ENCODE results near the gene OR10H1.

DNA sequence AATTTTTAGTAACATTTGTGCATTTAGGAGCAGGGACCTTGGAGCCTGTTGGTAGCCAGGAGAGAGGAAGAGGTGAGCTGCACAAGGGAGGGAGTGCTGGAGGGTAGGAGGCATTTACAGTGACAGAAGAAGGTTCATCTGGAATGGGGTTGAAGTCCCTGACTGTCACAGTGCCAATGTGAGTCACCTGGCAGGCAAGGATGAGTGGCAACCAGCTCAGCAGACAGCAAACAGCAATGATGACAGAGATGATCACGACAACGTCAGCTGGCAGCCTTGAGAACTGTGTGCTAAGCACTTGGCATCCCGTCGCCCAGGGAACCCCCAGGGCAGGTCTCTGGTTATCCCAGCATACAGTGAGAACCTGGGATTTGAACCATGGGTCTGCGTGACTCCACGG, 25.4 kb downstream of the OR10H1 start:
- TF ChIP-seq, protein P1, sequence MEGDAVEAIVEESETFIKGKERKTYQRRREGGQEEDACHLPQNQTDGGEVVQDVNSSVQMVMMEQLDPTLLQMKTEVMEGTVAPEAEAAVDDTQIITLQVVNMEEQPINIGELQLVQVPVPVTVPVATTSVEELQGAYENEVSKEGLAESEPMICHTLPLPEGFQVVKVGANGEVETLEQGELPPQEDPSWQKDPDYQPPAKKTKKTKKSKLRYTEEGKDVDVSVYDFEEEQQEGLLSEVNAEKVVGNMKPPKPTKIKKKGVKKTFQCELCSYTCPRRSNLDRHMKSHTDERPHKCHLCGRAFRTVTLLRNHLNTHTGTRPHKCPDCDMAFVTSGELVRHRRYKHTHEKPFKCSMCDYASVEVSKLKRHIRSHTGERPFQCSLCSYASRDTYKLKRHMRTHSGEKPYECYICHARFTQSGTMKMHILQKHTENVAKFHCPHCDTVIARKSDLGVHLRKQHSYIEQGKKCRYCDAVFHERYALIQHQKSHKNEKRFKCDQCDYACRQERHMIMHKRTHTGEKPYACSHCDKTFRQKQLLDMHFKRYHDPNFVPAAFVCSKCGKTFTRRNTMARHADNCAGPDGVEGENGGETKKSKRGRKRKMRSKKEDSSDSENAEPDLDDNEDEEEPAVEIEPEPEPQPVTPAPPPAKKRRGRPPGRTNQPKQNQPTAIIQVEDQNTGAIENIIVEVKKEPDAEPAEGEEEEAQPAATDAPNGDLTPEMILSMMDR (IDR thresholded peaks at IDR 0.05; ENCODE audit: low read depth, low read length, missing input control): no peak
- TF ChIP-seq RAD21 (IDR thresholded peaks at IDR 0.05): no peak
- TF ChIP-seq EGR1 (IDR thresholded peaks at IDR 0.05; ENCODE audit: low read depth in 2 of 2): no peak
- TF ChIP-seq, protein P2, sequence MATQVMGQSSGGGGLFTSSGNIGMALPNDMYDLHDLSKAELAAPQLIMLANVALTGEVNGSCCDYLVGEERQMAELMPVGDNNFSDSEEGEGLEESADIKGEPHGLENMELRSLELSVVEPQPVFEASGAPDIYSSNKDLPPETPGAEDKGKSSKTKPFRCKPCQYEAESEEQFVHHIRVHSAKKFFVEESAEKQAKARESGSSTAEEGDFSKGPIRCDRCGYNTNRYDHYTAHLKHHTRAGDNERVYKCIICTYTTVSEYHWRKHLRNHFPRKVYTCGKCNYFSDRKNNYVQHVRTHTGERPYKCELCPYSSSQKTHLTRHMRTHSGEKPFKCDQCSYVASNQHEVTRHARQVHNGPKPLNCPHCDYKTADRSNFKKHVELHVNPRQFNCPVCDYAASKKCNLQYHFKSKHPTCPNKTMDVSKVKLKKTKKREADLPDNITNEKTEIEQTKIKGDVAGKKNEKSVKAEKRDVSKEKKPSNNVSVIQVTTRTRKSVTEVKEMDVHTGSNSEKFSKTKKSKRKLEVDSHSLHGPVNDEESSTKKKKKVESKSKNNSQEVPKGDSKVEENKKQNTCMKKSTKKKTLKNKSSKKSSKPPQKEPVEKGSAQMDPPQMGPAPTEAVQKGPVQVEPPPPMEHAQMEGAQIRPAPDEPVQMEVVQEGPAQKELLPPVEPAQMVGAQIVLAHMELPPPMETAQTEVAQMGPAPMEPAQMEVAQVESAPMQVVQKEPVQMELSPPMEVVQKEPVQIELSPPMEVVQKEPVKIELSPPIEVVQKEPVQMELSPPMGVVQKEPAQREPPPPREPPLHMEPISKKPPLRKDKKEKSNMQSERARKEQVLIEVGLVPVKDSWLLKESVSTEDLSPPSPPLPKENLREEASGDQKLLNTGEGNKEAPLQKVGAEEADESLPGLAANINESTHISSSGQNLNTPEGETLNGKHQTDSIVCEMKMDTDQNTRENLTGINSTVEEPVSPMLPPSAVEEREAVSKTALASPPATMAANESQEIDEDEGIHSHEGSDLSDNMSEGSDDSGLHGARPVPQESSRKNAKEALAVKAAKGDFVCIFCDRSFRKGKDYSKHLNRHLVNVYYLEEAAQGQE (IDR thresholded peaks at IDR 0.05): no peak
- TF ChIP-seq YY1 (IDR thresholded peaks at IDR 0.05): no peak
- no peak for TF ChIP-seq HNF4A (conservative IDR thresholded peaks at IDR 0.05)
- TF ChIP-seq, protein P3, sequence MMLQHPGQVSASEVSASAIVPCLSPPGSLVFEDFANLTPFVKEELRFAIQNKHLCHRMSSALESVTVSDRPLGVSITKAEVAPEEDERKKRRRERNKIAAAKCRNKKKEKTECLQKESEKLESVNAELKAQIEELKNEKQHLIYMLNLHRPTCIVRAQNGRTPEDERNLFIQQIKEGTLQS (IDR thresholded peaks at IDR 0.05): no peak
- no peak for TF ChIP-seq FOXA1 (IDR thresholded peaks at IDR 0.05)
- TF ChIP-seq, protein P4, sequence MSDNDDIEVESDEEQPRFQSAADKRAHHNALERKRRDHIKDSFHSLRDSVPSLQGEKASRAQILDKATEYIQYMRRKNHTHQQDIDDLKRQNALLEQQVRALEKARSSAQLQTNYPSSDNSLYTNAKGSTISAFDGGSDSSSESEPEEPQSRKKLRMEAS (IDR thresholded peaks at IDR 0.05): no peak
- TF ChIP-seq JUND (IDR thresholded peaks at IDR 0.05): no peak
- no peak for TF ChIP-seq SP1 (IDR thresholded peaks at IDR 0.05)
- no peak for TF ChIP-seq TAF1 (conservative IDR thresholded peaks at IDR 0.05)
- no peak for TF ChIP-seq GABPA (IDR thresholded peaks at IDR 0.05 in 1 of 2, conservative IDR thresholded peaks at IDR 0.05 in 1 of 2)
- TF ChIP-seq, protein P5, sequence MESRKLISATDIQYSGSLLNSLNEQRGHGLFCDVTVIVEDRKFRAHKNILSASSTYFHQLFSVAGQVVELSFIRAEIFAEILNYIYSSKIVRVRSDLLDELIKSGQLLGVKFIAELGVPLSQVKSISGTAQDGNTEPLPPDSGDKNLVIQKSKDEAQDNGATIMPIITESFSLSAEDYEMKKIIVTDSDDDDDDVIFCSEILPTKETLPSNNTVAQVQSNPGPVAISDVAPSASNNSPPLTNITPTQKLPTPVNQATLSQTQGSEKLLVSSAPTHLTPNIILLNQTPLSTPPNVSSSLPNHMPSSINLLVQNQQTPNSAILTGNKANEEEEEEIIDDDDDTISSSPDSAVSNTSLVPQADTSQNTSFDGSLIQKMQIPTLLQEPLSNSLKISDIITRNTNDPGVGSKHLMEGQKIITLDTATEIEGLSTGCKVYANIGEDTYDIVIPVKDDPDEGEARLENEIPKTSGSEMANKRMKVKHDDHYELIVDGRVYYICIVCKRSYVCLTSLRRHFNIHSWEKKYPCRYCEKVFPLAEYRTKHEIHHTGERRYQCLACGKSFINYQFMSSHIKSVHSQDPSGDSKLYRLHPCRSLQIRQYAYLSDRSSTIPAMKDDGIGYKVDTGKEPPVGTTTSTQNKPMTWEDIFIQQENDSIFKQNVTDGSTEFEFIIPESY (IDR thresholded peaks at IDR 0.05): no peak

Data from liver (tissue), 3 donors.